CD8-positive, alpha-beta memory T cell (primary cell): Measurements from ENCODE around the gene FZD8. TPM values are rescaled to one million over a fixed set of nuclear protein-coding genes. Genes with fewer than 3 reads are reported as not detected.

Experiments used
- CTCF ChIA-PET: fragments of 350-600 bp; sonication (Branson Sonifier 250); formaldehyde crosslinking; loops from one replicate; lab custom pipeline; 2021; ENCODE audit warnings: antibody characterized with exemption; lab: Charles Lee
- POLR2A ChIA-PET: fragments of 350-600 bp; sonication (Branson Sonifier 250); formaldehyde crosslinking; loops from one replicate; lab custom pipeline; 2021; ENCODE audit warnings: antibody characterized with exemption; lab: Charles Lee
- DNase-seq, 5 donors: peaks; one replicate each; pipeline versions ENCODE4 v3.0.0 to v3.0.0-alpha.2; 2020 to 2022; ENCODE audit warnings: mixed read lengths in 1 of 5
- H3K27ac ChIP-seq: one replicate; pipeline ENCODE4 v1.7.0; 2013; ENCODE audit warnings: low read depth, mild to moderate bottlenecking, low read length, moderate library complexity
- H3K27me3 ChIP-seq: 2 replicates; pipeline ENCODE4 v1.7.0; 2013; ENCODE audit warnings: low read length, mild to moderate bottlenecking; ENCODE audit not compliant: insufficient read depth, poor library complexity, severe bottlenecking
- H3K36me3 ChIP-seq: 2 replicates; pipeline ENCODE4 v1.7.0; 2013; ENCODE audit warnings: mild to moderate bottlenecking, low read length, moderate library complexity; ENCODE audit not compliant: insufficient read depth
- H3K4me1 ChIP-seq: 2 replicates; pipeline ENCODE4 v1.7.0; 2013; ENCODE audit warnings: mild to moderate bottlenecking, low read length, moderate library complexity; ENCODE audit not compliant: insufficient read depth
- H3K4me3 ChIP-seq: 2 replicates; pipeline ENCODE4 v1.7.0; 2013; ENCODE audit warnings: mild to moderate bottlenecking, low read length
- H3K9me3 ChIP-seq: 2 replicates; pipeline ENCODE4 v1.7.0; 2013; ENCODE audit warnings: mild to moderate bottlenecking, low read length
- H3K27ac Mint-ChIP-seq, 8 donors: one replicate each; pipeline ENCODE4 v1.8.0; 2020 to 2021; ENCODE audit warnings: mixed read lengths in 8 of 8, mild to moderate bottlenecking in 6 of 8, inconsistent platforms in 3 of 8, moderate library complexity in 3 of 8
- H3K27me3 Mint-ChIP-seq, 2 donors: one replicate each; pipeline ENCODE4 v1.8.0; 2020 to 2021; ENCODE audit warnings: mixed read lengths in 2 of 2, mild to moderate bottlenecking in 1 of 2, moderate library complexity in 1 of 2
- H3K36me3 Mint-ChIP-seq, 3 donors: one replicate each; pipeline ENCODE4 v1.8.0; 2020 to 2021; ENCODE audit warnings: mixed read lengths in 3 of 3, inconsistent platforms in 1 of 3, mild to moderate bottlenecking in 1 of 3
- H3K4me1 Mint-ChIP-seq, 3 donors: one replicate each; pipeline ENCODE4 v1.8.0; 2020 to 2021; ENCODE audit warnings: mixed read lengths in 3 of 3, inconsistent platforms in 1 of 3, mild to moderate bottlenecking in 1 of 3
- H3K4me3 Mint-ChIP-seq, 7 donors: one replicate each; pipeline ENCODE4 v1.8.0; 2020 to 2021; ENCODE audit warnings: mixed read lengths in 7 of 7, mild to moderate bottlenecking in 6 of 7, moderate library complexity in 4 of 7, inconsistent platforms in 2 of 7
- H3K9me3 Mint-ChIP-seq, 5 donors: one replicate each; pipeline ENCODE4 v1.8.0; 2020 to 2022; ENCODE audit warnings: mixed read lengths in 5 of 5, mild to moderate bottlenecking in 3 of 5, moderate library complexity in 2 of 5, inconsistent platforms in 1 of 5
- polyA plus RNA-seq: library from polyadenylated mRNA; unstranded; fragments of 300-500 nt; fragmentation: Illumina TruSeq; gene quantifications from one replicate; pipeline ENCODE4 v1.2.3, GENCODE V29; 2021
- total RNA-seq, 2 experiments: library from RNA; stranded (reverse); gene quantifications; one replicate each; pipeline ENCODE4 v1.2.3, GENCODE V29; 2021

The FZD8 gene
- total and polyA plus RNA-seq, 3 experiments from 2014 or later, result 0.50 to 0.55 TPM; not detected in 1

- POLR2A ChIA-PET, result no interaction called here
- Histone ChIP-seq H3K27ac (no peak overlapping the region), H3K4me3 (no peak overlapping the region), H3K9me3 (no peaks in the 10 kb centered on the region), H3K36me3 (no peaks in the 10 kb centered on the region), H3K4me1 (no peaks in the 10 kb centered on the region), H3K27me3 (peaks cover 5% of the 10 kb centered on the region)
- no peak for DNase-seq
- peaks cover 0 to 8% (median 6%) of the 10 kb centered on the region in 3 donors for H3K4me1 Mint-ChIP-seq
- no peak overlapping the region for H3K27ac Mint-ChIP-seq
- H3K9me3 Mint-ChIP-seq, result no peaks in the 10 kb centered on the region
- no peaks in the 10 kb centered on the region for H3K36me3 Mint-ChIP-seq
- CTCF ChIA-PET, result no interaction called here
- peaks cover 12 to 40% of the 10 kb centered on the region in 2 donors for H3K27me3 Mint-ChIP-seq
- no peak overlapping the region for H3K4me3 Mint-ChIP-seq
Observed at GRCh38 chr10:35632027-35632426, 10.1 kb downstream of the FZD8 start.

- Mint-ChIP-seq H3K9me3 (no peaks in the 10 kb centered on the region), H3K4me1 (peaks cover 0 to 5% (median 3%) of the 10 kb centered on the region in 3 donors), H3K36me3 (no peaks in the 10 kb centered on the region), H3K27me3 (peaks cover 8 to 37% of the 10 kb centered on the region in 2 donors), H3K4me3 (no peak overlapping the region), H3K27ac (no peak overlapping the region)
- CTCF ChIA-PET, result no interaction called here
- H3K27ac ChIP-seq, result no peak overlapping the region
- H3K36me3 ChIP-seq, result no peaks in the 10 kb centered on the region
- peaks cover 5% of the 10 kb centered on the region for H3K27me3 ChIP-seq
- no peaks in the 10 kb centered on the region for H3K4me1 ChIP-seq
- POLR2A ChIA-PET, result no interaction called here
- H3K4me3 ChIP-seq, result no peak overlapping the region
- DNase-seq, result no peak
- H3K9me3 ChIP-seq, result no peaks in the 10 kb centered on the region
Observed at GRCh38 chr10:35631404-35631803, 10.7 kb downstream of the FZD8 start.

- H3K27ac ChIP-seq, result no peak overlapping the region
- H3K9me3 Mint-ChIP-seq, result peaks cover 0 to 3% (median 0%) of the 10 kb centered on the region in 5 donors
- H3K36me3 Mint-ChIP-seq, result no peaks in the 10 kb centered on the region
- no peak for DNase-seq
- no peak overlapping the region for H3K4me3 ChIP-seq
- H3K4me1 Mint-ChIP-seq, result no peaks in the 10 kb centered on the region
- H3K27me3 ChIP-seq, result no peaks in the 10 kb centered on the region
- ChIA-PET CTCF (no interaction called here), POLR2A (no interaction called here)
- H3K27me3 Mint-ChIP-seq, result peaks cover 4 to 37% of the 10 kb centered on the region in 2 donors
- H3K4me1 ChIP-seq, result no peaks in the 10 kb centered on the region
- no peak overlapping the region for H3K4me3 Mint-ChIP-seq
- H3K36me3 ChIP-seq, result no peaks in the 10 kb centered on the region
- H3K27ac Mint-ChIP-seq, result no peak overlapping the region
- no peaks in the 10 kb centered on the region for H3K9me3 ChIP-seq
Observed at GRCh38 chr10:35626971-35627507, 15.1 kb downstream of the FZD8 start.

DNA sequence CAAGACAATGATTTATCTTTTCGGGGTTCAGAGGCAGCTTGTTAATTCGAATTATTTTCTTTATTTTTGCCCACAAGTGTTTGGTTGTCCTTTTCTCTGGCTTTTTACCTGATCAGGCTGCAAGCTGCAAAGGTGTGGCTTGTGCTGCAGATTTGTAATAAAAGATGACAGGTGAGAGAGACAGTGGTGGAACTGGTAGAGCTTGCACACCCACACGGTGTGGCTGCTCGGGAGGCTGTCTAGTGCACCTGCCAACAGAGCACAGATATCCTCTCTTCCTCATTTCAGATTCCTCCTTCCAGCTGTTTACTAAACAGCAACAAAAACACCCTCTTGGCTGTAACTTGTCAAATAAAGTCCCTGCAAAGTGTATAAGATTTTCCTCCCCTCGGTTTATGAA is 27.8 kb downstream of the FZD8 start:
- no peak overlapping the region for H3K27ac Mint-ChIP-seq
- H3K9me3 Mint-ChIP-seq, result peaks cover 6 to 14% (median 7%) of the 10 kb centered on the region in 5 donors
- H3K36me3 Mint-ChIP-seq, result no peaks in the 10 kb centered on the region
- Histone ChIP-seq H3K36me3 (no peaks in the 10 kb centered on the region), H3K4me3 (no peak overlapping the region), H3K4me1 (no peaks in the 10 kb centered on the region), H3K27me3 (no peaks in the 10 kb centered on the region), H3K27ac (no peak overlapping the region), H3K9me3 (no peaks in the 10 kb centered on the region)
- peaks cover 17 to 50% of the 10 kb centered on the region in 2 donors for H3K27me3 Mint-ChIP-seq
- H3K4me1 Mint-ChIP-seq, result no peaks in the 10 kb centered on the region
- H3K4me3 Mint-ChIP-seq, result no peak overlapping the region
- POLR2A ChIA-PET, result no interaction called here
- DNase-seq, result no peak
- CTCF ChIA-PET, result interaction anchor here (1.1 to 1.4 kb wide), 2 partner anchors 9 to 21 kb away, joined by 3 to 4 read pairs; no protein-coding TSS in a partner anchor

DNA sequence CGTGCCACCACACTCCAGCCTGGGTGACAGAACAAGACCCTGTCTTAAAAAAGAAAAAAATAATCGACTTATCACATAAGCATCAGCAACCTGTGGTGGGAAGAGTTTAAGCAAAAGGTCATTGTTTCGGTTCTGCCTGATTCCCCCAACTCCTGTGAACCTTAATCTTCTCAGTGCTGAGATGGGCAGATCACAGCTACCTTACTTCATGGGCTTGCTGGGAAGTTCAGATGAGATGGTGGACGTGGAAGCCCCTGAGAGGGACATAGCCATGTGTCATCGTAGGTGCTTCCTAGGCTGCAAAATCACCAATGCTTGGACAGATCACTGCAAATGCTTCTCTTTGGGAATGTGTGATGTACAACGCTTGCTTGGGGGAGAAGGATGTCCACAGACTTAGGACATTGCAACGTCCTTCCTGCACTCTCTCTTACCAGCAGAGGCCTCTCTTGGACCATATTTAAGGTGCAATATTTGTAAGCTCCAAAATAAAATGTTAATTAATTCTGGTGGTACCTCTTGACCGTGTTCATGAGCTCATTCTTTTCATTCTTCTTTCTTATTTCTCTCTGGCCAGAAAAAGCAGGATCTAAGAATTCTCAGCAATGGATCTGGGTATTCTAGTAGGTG is 28.4 kb downstream of the FZD8 start:
- H3K27me3 ChIP-seq, result no peaks in the 10 kb centered on the region
- H3K9me3 Mint-ChIP-seq, result peaks cover 1 to 10% (median 6%) of the 10 kb centered on the region in 5 donors
- no peaks in the 10 kb centered on the region for H3K9me3 ChIP-seq
- no peaks in the 10 kb centered on the region for H3K36me3 Mint-ChIP-seq
- no peaks in the 10 kb centered on the region for H3K4me1 ChIP-seq
- H3K36me3 ChIP-seq, result no peaks in the 10 kb centered on the region
- H3K27ac Mint-ChIP-seq, result no peak overlapping the region
- no peak overlapping the region for H3K4me3 Mint-ChIP-seq
- H3K4me1 Mint-ChIP-seq, result peaks cover 0 to 2% (median 0%) of the 10 kb centered on the region in 3 donors
- H3K27me3 Mint-ChIP-seq, result peaks cover 23 to 54% of the 10 kb centered on the region in 2 donors
- CTCF ChIA-PET, result interaction anchor here (1.1 to 1.4 kb wide), 2 partner anchors 9 to 22 kb away, joined by 3 to 4 read pairs; no protein-coding TSS in a partner anchor
- no peak overlapping the region for H3K27ac ChIP-seq
- no peak overlapping the region for H3K4me3 ChIP-seq
- POLR2A ChIA-PET, result no interaction called here
- no peak for DNase-seq

GRCh38 chr10:35613107-35613440 is 29.0 kb downstream of the FZD8 start:
- POLR2A ChIA-PET, result no interaction called here
- no peaks in the 10 kb centered on the region for H3K9me3 ChIP-seq
- no peaks in the 10 kb centered on the region for H3K36me3 ChIP-seq
- H3K4me1 ChIP-seq, result no peaks in the 10 kb centered on the region
- DNase-seq, result no peak
- Mint-ChIP-seq H3K36me3 (no peaks in the 10 kb centered on the region), H3K4me3 (no peak overlapping the region), H3K9me3 (peaks cover 0 to 10% (median 6%) of the 10 kb centered on the region in 5 donors), H3K4me1 (peaks cover 0 to 2% (median 0%) of the 10 kb centered on the region in 3 donors), H3K27me3 (peaks cover 25 to 54% of the 10 kb centered on the region in 2 donors), H3K27ac (no peak overlapping the region)
- H3K4me3 ChIP-seq, result no peak overlapping the region
- no peak overlapping the region for H3K27ac ChIP-seq
- no peaks in the 10 kb centered on the region for H3K27me3 ChIP-seq
- CTCF ChIA-PET, result no interaction called here

GRCh38 chr10:35612385-35613106 is 29.6 kb downstream of the FZD8 start:
- H3K36me3 ChIP-seq, result no peaks in the 10 kb centered on the region
- Mint-ChIP-seq H3K27ac (no peak overlapping the region), H3K4me1 (peaks cover 0 to 3% (median 1%) of the 10 kb centered on the region in 3 donors), H3K4me3 (no peak overlapping the region), H3K9me3 (peaks cover 0 to 10% (median 6%) of the 10 kb centered on the region in 5 donors), H3K36me3 (no peaks in the 10 kb centered on the region), H3K27me3 (peaks cover 28 to 55% of the 10 kb centered on the region in 2 donors)
- no peaks in the 10 kb centered on the region for H3K9me3 ChIP-seq
- H3K27ac ChIP-seq, result no peak overlapping the region
- no peak overlapping the region for H3K4me3 ChIP-seq
- H3K27me3 ChIP-seq, result no peaks in the 10 kb centered on the region
- ChIA-PET CTCF (no interaction called here), POLR2A (no interaction called here)
- no peaks in the 10 kb centered on the region for H3K4me1 ChIP-seq
- DNase-seq, result no peak

DNA sequence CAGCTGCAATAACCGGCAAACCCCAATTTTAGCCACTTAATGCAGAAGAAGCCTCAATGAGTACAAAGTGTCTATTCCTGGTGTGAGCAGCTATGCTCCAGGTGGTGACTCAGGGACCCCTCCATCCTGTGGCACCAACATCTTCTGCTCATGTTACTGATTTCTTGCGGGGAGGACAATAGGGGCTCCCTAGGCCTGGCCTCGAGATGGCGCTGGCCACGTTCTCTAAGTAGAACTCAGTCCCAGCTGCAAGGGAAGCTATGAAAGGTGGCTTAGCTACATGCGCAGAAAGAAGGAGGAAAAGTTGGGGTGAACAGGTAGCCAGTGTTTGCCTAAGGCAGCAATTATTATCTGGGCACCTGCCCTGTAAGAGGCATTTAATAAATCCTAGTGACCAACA is 30.3 kb downstream of the FZD8 start:
- peaks cover 4 to 8% (median 6%) of the 10 kb centered on the region in 3 donors for H3K4me1 Mint-ChIP-seq
- H3K27me3 Mint-ChIP-seq, result peaks cover 34 to 63% of the 10 kb centered on the region in 2 donors
- H3K9me3 Mint-ChIP-seq, result peaks cover 0 to 15% (median 8%) of the 10 kb centered on the region in 5 donors
- Histone ChIP-seq H3K27ac (no peak overlapping the region), H3K4me3 (no peak overlapping the region), H3K9me3 (no peaks in the 10 kb centered on the region), H3K4me1 (no peaks in the 10 kb centered on the region), H3K27me3 (peaks cover 5% of the 10 kb centered on the region), H3K36me3 (no peaks in the 10 kb centered on the region)
- CTCF ChIA-PET, result no interaction called here
- no peaks in the 10 kb centered on the region for H3K36me3 Mint-ChIP-seq
- POLR2A ChIA-PET, result no interaction called here
- H3K4me3 Mint-ChIP-seq, result no peak overlapping the region
- no peak overlapping the region for H3K27ac Mint-ChIP-seq
- DNase-seq, result no peak
